ENCODE measurements around the gene KIF13A.

KIF13A gene

DNA sequence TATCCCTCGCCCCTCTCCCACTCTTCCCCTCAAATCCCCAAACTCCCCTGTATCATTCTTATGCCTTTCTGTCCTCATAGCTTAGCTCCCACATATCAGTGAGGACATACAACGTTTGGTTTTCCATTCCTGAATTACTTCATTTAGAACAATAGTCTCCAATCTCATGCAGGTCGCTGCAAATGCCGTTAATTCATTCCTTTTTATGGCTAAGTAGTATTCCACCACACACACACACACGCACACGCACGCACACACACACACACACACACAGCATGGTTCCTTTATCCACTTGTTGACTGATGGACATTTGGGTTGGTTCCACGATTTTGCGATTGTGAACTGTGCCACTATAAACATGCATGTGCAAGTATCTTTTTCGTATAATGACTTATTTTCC is 112.7 kb downstream of the KIF13A start:
- TF ChIP-seq, protein P1, sequence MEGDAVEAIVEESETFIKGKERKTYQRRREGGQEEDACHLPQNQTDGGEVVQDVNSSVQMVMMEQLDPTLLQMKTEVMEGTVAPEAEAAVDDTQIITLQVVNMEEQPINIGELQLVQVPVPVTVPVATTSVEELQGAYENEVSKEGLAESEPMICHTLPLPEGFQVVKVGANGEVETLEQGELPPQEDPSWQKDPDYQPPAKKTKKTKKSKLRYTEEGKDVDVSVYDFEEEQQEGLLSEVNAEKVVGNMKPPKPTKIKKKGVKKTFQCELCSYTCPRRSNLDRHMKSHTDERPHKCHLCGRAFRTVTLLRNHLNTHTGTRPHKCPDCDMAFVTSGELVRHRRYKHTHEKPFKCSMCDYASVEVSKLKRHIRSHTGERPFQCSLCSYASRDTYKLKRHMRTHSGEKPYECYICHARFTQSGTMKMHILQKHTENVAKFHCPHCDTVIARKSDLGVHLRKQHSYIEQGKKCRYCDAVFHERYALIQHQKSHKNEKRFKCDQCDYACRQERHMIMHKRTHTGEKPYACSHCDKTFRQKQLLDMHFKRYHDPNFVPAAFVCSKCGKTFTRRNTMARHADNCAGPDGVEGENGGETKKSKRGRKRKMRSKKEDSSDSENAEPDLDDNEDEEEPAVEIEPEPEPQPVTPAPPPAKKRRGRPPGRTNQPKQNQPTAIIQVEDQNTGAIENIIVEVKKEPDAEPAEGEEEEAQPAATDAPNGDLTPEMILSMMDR (conservative IDR thresholded peaks at IDR 0.05; ENCODE audit: control insufficient read depth, insufficient read depth, low read depth, low read length), result no peak
- DNase-seq (ENCODE audit: low read depth), result no peak
- no peak overlapping the region for H3K4me3 ChIP-seq (ENCODE audit: control insufficient read depth, low read depth, low read length)

DNA sequence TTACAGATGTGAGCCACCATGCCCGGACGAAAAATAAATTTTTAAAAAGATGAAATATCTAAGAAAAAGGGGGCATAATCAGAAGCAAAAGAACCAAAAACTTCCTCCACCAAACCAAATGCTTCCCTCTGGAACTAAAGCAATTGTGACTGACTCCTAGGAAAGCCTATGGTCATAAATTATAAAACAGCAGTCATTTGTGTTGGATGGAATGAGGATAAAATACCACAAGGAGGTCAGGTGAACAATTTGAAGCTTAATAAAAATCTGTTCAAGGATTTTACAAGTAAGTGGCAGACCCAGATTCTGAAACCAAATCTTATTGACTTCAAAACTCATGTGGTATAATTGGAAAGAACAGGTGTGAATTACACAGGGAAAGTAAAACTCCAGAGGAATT is 114.5 kb downstream of the KIF13A start:
- DNase-seq (ENCODE audit: low read depth), result no peak
- TF ChIP-seq, protein P1 (conservative IDR thresholded peaks at IDR 0.05; ENCODE audit: control insufficient read depth, insufficient read depth, low read depth, low read length), result no peak

DNA sequence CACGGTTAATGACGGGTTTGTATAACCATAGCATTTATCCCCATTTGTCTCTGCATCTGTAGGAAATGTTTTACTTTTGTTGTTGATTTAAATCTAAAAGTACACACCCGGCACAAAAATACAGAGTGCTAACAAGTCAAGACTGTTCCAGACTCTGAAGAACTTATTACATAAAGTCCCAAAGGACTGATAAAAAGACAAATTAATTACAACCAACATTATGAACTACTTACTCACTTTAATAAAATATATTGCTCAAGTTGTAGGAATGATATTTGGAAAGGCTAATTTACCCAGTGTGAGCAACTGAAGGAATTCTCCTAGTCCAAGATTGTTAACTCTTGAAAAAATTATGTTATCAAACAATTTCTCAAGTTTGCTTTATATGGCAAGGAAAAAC is 115.6 kb downstream of the KIF13A start:
- no peak overlapping the region for H3K4me3 ChIP-seq (ENCODE audit: control insufficient read depth, low read depth, low read length)
- TF ChIP-seq, protein P1 (conservative IDR thresholded peaks at IDR 0.05; ENCODE audit: control insufficient read depth, insufficient read depth, low read depth, low read length), result no peak
- DNase-seq (ENCODE audit: low read depth), result no peak

More for the DNA sequence above, 114.5 kb downstream of the KIF13A start:
- no peak overlapping the region for H3K4me3 ChIP-seq (ENCODE audit: control insufficient read depth, low read depth, low read length)

DNA sequence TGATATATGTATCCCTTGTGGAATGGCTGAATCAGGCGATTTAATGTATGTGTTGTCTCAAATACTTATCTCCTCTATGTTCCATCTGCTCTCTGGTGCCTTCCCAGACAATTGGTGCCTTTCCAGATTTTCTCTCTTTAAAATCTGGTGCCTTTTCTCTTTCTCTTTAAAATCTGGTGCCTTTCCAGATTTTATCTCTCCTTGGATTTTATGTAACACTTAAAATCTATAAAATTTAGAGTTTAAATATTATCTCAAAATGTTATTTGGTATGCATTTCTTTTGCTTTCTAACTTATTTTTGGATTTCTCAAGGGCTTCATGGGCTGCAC is 116.3 kb downstream of the KIF13A start:
- H3K4me3 ChIP-seq (ENCODE audit: control insufficient read depth, low read depth, low read length), result no peak overlapping the region
- TF ChIP-seq, protein P1 (conservative IDR thresholded peaks at IDR 0.05; ENCODE audit: control insufficient read depth, insufficient read depth, low read depth, low read length), result no peak
- DNase-seq (ENCODE audit: low read depth), result no peak

DNA sequence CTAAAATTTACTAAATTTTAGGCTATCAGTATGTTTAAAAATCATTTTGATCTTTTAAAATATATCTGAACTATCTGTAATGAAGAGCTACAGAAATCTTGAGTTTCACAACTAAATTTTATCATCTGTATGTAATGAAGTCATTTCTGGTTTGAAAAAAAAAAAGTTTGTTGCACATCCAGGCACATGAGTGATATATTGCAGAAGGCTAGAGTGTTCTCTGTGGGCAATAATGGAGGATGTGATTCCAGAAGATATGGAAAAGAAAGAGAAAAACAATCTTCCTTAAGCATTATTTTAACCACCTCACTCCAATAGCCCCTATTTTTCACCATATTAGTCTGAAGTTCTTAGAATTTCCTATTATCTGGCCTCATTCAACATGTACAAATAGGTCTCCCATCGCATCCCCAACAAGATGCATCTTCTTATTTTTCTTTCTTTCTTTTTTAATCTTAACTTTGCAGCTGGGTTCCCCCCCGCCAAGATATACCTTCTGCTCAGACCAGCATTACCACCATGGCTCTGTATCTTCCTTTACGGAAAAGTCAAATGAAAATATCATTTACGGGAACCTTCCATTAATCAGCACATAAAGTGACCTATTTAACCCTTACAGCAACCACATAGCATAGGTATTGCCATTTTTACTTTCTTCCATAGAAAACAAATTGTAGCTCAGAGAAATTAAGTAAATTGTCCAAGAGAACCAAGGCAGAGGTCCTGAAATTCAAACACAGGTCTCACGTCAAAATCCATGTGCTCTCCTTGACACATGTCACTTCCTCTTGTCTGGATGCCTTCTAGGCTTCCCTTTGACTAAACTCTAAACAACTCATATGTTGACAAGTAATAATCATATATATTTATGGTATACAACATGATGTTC is 116.9 kb downstream of the KIF13A start:
- H3K4me3 ChIP-seq (ENCODE audit: control insufficient read depth, low read depth, low read length), result no peak overlapping the region
- TF ChIP-seq, protein P1 (conservative IDR thresholded peaks at IDR 0.05; ENCODE audit: control insufficient read depth, insufficient read depth, low read depth, low read length), result no peak
- no peak for DNase-seq (ENCODE audit: low read depth)

DNA sequence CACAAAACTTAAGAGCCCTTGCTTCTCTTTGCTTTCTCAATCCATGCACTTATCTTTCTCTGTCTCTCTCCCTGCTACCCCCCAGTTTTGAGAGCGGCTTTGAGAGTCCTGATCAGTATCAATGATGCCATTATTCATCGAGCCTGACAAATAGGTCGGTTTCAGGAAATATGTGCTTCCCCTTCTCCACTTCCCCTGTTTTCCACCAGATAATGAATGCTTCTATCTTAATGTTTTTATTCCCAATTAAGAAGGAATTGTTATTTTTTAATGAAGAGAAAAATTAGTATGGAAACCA is 117.7 kb downstream of the KIF13A start:
- no peak for DNase-seq (ENCODE audit: low read depth)
- H3K4me3 ChIP-seq (ENCODE audit: control insufficient read depth, low read depth, low read length), result no peak overlapping the region
- TF ChIP-seq, protein P1 (conservative IDR thresholded peaks at IDR 0.05; ENCODE audit: control insufficient read depth, insufficient read depth, low read depth, low read length), result no peak

All from fibroblast of mammary gland (primary cell).